ENCODE measurements around the gene BMERB1.

DNA sequence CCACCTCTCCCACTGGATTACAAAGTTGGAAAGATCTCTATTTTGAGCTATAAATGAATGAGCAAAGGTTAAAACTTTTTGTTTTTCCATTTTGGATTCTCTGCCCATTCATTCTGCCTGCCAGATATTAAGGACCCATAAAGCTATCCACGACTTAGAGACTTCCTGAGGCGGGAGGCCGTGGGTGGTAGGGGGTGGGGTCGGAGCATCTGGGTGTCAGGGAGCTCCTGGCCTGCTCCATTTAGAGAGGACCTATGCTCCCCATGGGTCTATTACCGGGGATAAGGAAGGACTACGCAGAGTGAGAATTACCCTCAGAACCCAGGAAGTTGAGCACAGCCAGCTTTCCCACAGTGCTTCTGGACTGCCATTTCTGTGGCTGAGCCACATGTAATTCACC lies 162.7 kb downstream of the BMERB1 start:
- no peak for TF ChIP-seq EP300 (IDR thresholded peaks at IDR 0.05)
- TF ChIP-seq, protein P1, sequence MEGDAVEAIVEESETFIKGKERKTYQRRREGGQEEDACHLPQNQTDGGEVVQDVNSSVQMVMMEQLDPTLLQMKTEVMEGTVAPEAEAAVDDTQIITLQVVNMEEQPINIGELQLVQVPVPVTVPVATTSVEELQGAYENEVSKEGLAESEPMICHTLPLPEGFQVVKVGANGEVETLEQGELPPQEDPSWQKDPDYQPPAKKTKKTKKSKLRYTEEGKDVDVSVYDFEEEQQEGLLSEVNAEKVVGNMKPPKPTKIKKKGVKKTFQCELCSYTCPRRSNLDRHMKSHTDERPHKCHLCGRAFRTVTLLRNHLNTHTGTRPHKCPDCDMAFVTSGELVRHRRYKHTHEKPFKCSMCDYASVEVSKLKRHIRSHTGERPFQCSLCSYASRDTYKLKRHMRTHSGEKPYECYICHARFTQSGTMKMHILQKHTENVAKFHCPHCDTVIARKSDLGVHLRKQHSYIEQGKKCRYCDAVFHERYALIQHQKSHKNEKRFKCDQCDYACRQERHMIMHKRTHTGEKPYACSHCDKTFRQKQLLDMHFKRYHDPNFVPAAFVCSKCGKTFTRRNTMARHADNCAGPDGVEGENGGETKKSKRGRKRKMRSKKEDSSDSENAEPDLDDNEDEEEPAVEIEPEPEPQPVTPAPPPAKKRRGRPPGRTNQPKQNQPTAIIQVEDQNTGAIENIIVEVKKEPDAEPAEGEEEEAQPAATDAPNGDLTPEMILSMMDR (IDR thresholded peaks at IDR 0.05) = no peak
